IMR-90 (cell line): Measurements from ENCODE around the gene MCTP2. TPM values are rescaled to one million over a fixed set of nuclear protein-coding genes. Genes with fewer than 3 reads are reported as not detected.

ENCODE experiments used
- ATAC-seq: fragments of 200-7000 bp; cut with Tn5 transposase; 2 replicates; pipeline ENCODE4 v1.9.1; 2020; ENCODE audit warnings: low read depth, mild to moderate bottlenecking, moderate library complexity
- BruUV-seq: library from RNA; stranded (reverse); fragments of 400-500 nt; replicated peaks from 2 replicates; lab custom pipeline; 2021; lab: Mats Ljungman, UMichigan
- CTCF ChIA-PET: fragments of 300-600 bp; formaldehyde crosslinking; extraction: SDS; loops from one replicate; lab custom pipeline; 2021; ENCODE audit warnings: antibody characterized with exemption; lab: Yijun Ruan, JAX
- POLR2A ChIA-PET: fragments of 300-600 bp; sonication (Branson Sonifier 250); formaldehyde crosslinking; loops from one replicate; lab custom pipeline; 2022; ENCODE audit warnings: antibody characterized with exemption; ENCODE audit not compliant: unreplicated experiment; lab: Charles Lee
- DNase-seq: peaks from one replicate; pipeline ENCODE4 v3.0.0; 2013
- H2AFZ ChIP-seq: replicated peaks from 2 replicates; pipeline ENCODE3; 2013; ENCODE audit warnings: low read length, mild to moderate bottlenecking; ENCODE audit not compliant: poor library complexity
- H2AK5ac ChIP-seq: 2 replicates; pipeline ENCODE4 v1.6.1; 2013; ENCODE audit warnings: low read depth, low read length, inconsistent platforms
- H2AK9ac ChIP-seq: replicated peaks from 2 replicates; pipeline ENCODE3; 2013; ENCODE audit warnings: mild to moderate bottlenecking, low read depth, low read length, moderate library complexity; ENCODE audit not compliant: poor library complexity
- H2BK120ac ChIP-seq: 2 replicates; pipeline ENCODE4 v1.6.1; 2013; ENCODE audit warnings: low read depth, low read length, inconsistent platforms
- H2BK15ac ChIP-seq: 3 replicates; pipeline ENCODE4 v1.6.1; 2013; ENCODE audit warnings: low read depth, low read length, inconsistent platforms
- H2BK20ac ChIP-seq: 2 replicates; pipeline ENCODE4 v1.6.1; 2013; ENCODE audit warnings: low read depth, mild to moderate bottlenecking, inconsistent platforms, low read length, moderate library complexity
- H2BK5ac ChIP-seq: 2 replicates; pipeline ENCODE4 v1.6.1; 2013; ENCODE audit warnings: mild to moderate bottlenecking, low read depth, low read length, inconsistent platforms; ENCODE audit not compliant: poor library complexity, severe bottlenecking
- H3K14ac ChIP-seq: replicated peaks from 2 replicates; pipeline ENCODE4 v1.6.1; 2013; ENCODE audit warnings: low read depth, low read length, inconsistent platforms
- H3K18ac ChIP-seq: 2 replicates; pipeline ENCODE4 v1.6.1; 2013; ENCODE audit warnings: low read depth, low read length, control low read depth
- H3K23ac ChIP-seq: 2 replicates; pipeline ENCODE4 v1.6.1; 2013; ENCODE audit warnings: low read depth, low read length, inconsistent platforms
- H3K27ac ChIP-seq: 2 replicates; pipeline ENCODE4 v1.5.1; 2013; ENCODE audit warnings: mild to moderate bottlenecking, control low read depth, low read length; ENCODE audit not compliant: insufficient read depth
- H3K27me3 ChIP-seq: 2 replicates; pipeline ENCODE4 v1.6.1; 2013; ENCODE audit warnings: low read length; ENCODE audit not compliant: control insufficient read depth, insufficient read depth
- H3K36me3 ChIP-seq: 2 replicates; pipeline ENCODE4 v1.6.1; 2013; ENCODE audit warnings: low read length, mixed read lengths; ENCODE audit not compliant: control insufficient read depth, insufficient read depth
- H3K4ac ChIP-seq: 2 replicates; pipeline ENCODE4 v1.6.1; 2013; ENCODE audit warnings: low read depth, low read length, inconsistent platforms
- H3K4me1 ChIP-seq: 2 replicates; pipeline ENCODE4 v1.6.1; 2013; ENCODE audit warnings: low read length, mixed read lengths; ENCODE audit not compliant: control insufficient read depth, insufficient read depth
- H3K4me2 ChIP-seq: 2 replicates; pipeline ENCODE4 v1.6.1; 2013; ENCODE audit warnings: low read depth, mild to moderate bottlenecking, control low read depth, low read length, moderate library complexity
- H3K4me3 ChIP-seq: 2 replicates; pipeline ENCODE4 v1.5.1; 2013; ENCODE audit warnings: low read depth, mild to moderate bottlenecking, control low read depth, low read length, moderate library complexity; ENCODE audit not compliant: insufficient read depth
- H3K56ac ChIP-seq: 2 replicates; pipeline ENCODE4 v1.6.1; 2013; ENCODE audit warnings: low read length, inconsistent platforms; ENCODE audit not compliant: insufficient read depth; ENCODE audit errors: extremely low read depth
- H3K79me1 ChIP-seq, 2 experiments: 2 replicates each; pipeline ENCODE4 v1.6.1; 2013; ENCODE audit warnings: low read length in 2 of 2, inconsistent platforms in 1 of 2, low read depth in 1 of 2
- H3K9ac ChIP-seq: 2 replicates; pipeline ENCODE4 v1.6.1; 2013; ENCODE audit warnings: low read depth, low read length, control low read depth
- H3K9me1 ChIP-seq: 2 replicates; pipeline ENCODE4 v1.6.1; 2013; ENCODE audit warnings: low read length, inconsistent platforms; ENCODE audit not compliant: insufficient read depth
- H3K9me3 ChIP-seq: 2 replicates; pipeline ENCODE4 v1.6.1; 2013; ENCODE audit warnings: low read length; ENCODE audit not compliant: control insufficient read depth, insufficient read depth
- H4K20me1 ChIP-seq: 2 replicates; pipeline ENCODE4 v1.6.1; 2013; ENCODE audit warnings: low read length, inconsistent platforms; ENCODE audit not compliant: insufficient read depth
- H4K5ac ChIP-seq: 2 replicates; pipeline ENCODE4 v1.6.1; 2013; ENCODE audit warnings: mild to moderate bottlenecking, low read depth, low read length, control low read depth
- H4K8ac ChIP-seq, 2 experiments: 2 replicates each; pipeline ENCODE4 v1.6.1; 2013; ENCODE audit warnings: low read depth in 2 of 2, low read length in 2 of 2, control low read depth in 1 of 2, inconsistent platforms in 1 of 2
- H4K91ac ChIP-seq: 2 replicates; pipeline ENCODE4 v1.6.1; 2013; ENCODE audit warnings: low read depth, low read length, inconsistent platforms; ENCODE audit not compliant: insufficient read depth
- BHLHE40 ChIP-seq: fragments of 150-350 bp; IDR thresholded peaks from 2 replicates; pipeline ENCODE4 v1.6.1; 2016; ENCODE audit warnings: mild to moderate bottlenecking, low read depth, low read length
- CEBPB ChIP-seq: IDR thresholded peaks from 2 replicates; pipeline ENCODE4 v1.6.1; 2012; ENCODE audit warnings: low read depth, low read length, improper control_type of control experiment
- CHD1 ChIP-seq: IDR thresholded peaks from 2 replicates; pipeline ENCODE4 v1.6.1; 2012; ENCODE audit warnings: low read depth, low read length, improper control_type of control experiment
- ELK1 ChIP-seq: fragments of 150-350 bp; IDR thresholded peaks from 2 replicates; pipeline ENCODE4 v1.6.1; 2016; ENCODE audit warnings: low read depth, mild to moderate bottlenecking, low read length, moderate library complexity, borderline replicate concordance
- FOS ChIP-seq: fragments of 150-350 bp; IDR thresholded peaks from 2 replicates; pipeline ENCODE4 v1.6.1; 2016; ENCODE audit warnings: low read depth, low read length
- MAFK ChIP-seq: IDR thresholded peaks from 2 replicates; pipeline ENCODE4 v1.6.1; 2012; ENCODE audit warnings: low read depth, low read length, improper control_type of control experiment
- MAZ ChIP-seq: IDR thresholded peaks from 2 replicates; pipeline ENCODE4 v1.6.1; 2012; ENCODE audit warnings: low read depth, mild to moderate bottlenecking, low read length, improper control_type of control experiment, moderate library complexity, borderline replicate concordance
- MXI1 ChIP-seq: IDR thresholded peaks from 2 replicates; pipeline ENCODE4 v1.6.1; 2012; ENCODE audit warnings: low read depth, mild to moderate bottlenecking, low read length, moderate library complexity, borderline replicate concordance
- NFE2L2 ChIP-seq: fragments of 150-350 bp; IDR thresholded peaks from 2 replicates; pipeline ENCODE4 v1.6.1; 2016; ENCODE audit warnings: low read depth, mild to moderate bottlenecking, low read length
- POLR2A ChIP-seq: IDR thresholded peaks from 2 replicates; pipeline ENCODE4 v1.6.1; 2012; ENCODE audit warnings: mild to moderate bottlenecking, low read depth, low read length
- RAD21 ChIP-seq: IDR thresholded peaks from 2 replicates; pipeline ENCODE4 v1.6.1; 2012; ENCODE audit warnings: low read length, improper control_type of control experiment
- RCOR1 ChIP-seq: IDR thresholded peaks from 2 replicates; pipeline ENCODE4 v1.6.1; 2012; ENCODE audit warnings: mild to moderate bottlenecking, low read length, improper control_type of control experiment; ENCODE audit not compliant: insufficient replicate concordance
- RFX5 ChIP-seq: IDR thresholded peaks from 2 replicates; pipeline ENCODE4 v1.8.0; 2012; ENCODE audit warnings: low read depth, mild to moderate bottlenecking, low read length, moderate library complexity
- SMC3 ChIP-seq: fragments of 150-350 bp; IDR thresholded peaks from 2 replicates; pipeline ENCODE4 v1.6.1; 2016; ENCODE audit warnings: low read depth, mild to moderate bottlenecking, antibody characterized with exemption, low read length, moderate library complexity
- USF2 ChIP-seq: fragments of 150-350 bp; IDR thresholded peaks from 2 replicates; pipeline ENCODE4 v1.6.1; 2017; ENCODE audit warnings: mild to moderate bottlenecking, antibody characterized with exemption, low read length, low read depth
- WGBS, 2 experiments: methylation state at CpG; one replicate each; pipeline versions ENCODE4 v1.1.5 to v1.1.7; 2013; ENCODE audit warnings: missing lambda C conversion rate in 2 of 2; ENCODE audit not compliant: insufficient read length in 1 of 2; ENCODE audit errors: extremely low coverage in 2 of 2; 5-methylcytosine and 5-hydroxymethylcytosine counted together
- dilution Hi-C: fragments of 300-500 bp; cut with HindIII; formaldehyde crosslinking; loops from one replicate; pipeline ENCODE4 v1.14.3; 2018; ENCODE audit warnings: low sequenced_read_pairs; ENCODE audit not compliant: unreplicated experiment
- in situ Hi-C: fragments of 300-500 bp; cut with MboI; formaldehyde crosslinking; loops from 3 replicates; pipeline ENCODE4 v1.14.3; 2019; ENCODE audit warnings: low sequenced_read_pairs, inconsistent platforms, mixed read lengths
- intact Hi-C: fragments of 100-400 bp; cut with micrococcal nuclease; formaldehyde crosslinking; loops from 2 replicates; pipeline ENCODE4 v1.10.0; 2022
- polyA plus RNA-seq, 3 experiments: library from polyadenylated mRNA; depleted of rRNA; stranded (reverse); fragments of >200 nt; gene quantifications; 2 replicates each; pipeline ENCODE4 v1.2.3, GENCODE V29; 2012; ENCODE audit warnings: low replicate concordance in 1 of 3
- total RNA-seq: library from RNA; depleted of rRNA; stranded (reverse); fragments of >200 nt; gene quantifications from 2 replicates; pipeline ENCODE4 v1.2.3, GENCODE V29; 2012
- TF ChIP-seq, protein P1 (sequence below): conservative IDR thresholded peaks from 2 replicates; pipeline ENCODE4 v1.5.1; 2012; ENCODE audit warnings: mild to moderate bottlenecking, low read depth, low read length, improper control_type of control experiment

Gene MCTP2
- total and polyA plus RNA-seq, 2 of the 4 experiments (the other 2 are of a cell fraction): 5.1 to 9.9 TPM

DNA sequence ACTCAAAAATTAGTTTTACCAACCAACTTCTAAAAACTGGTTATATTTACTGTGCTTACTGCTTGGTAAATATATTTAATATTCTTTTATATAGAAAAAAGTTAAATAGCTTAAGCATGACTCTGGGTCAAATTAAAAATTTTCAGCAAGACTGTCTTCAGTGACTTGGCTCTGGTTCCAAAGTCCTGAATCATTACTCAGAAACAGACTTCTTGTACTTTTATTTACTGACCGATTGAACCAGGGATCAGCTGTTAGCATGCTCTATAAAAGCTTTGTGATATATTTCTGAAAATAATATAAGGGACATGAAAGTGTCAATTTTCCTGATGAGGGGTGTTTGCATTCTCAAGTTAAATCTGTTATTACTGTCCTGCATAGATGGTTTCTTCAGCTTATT lies 164.3 kb downstream of the MCTP2 start:
- BruUV-seq: no TSS peak
- no CpG with 5 or more reads among the region's 1 CpG for WGBS, 2 experiments
- TF ChIP-seq MAFK: no peak
- TF ChIP-seq BHLHE40: no peak
- TF ChIP-seq USF2: no peak
- no peak for TF ChIP-seq NFE2L2
- TF ChIP-seq MXI1: no peak
- TF ChIP-seq RAD21: no peak
- no peak for TF ChIP-seq ELK1
- TF ChIP-seq RFX5: no peak
- TF ChIP-seq, protein P1, sequence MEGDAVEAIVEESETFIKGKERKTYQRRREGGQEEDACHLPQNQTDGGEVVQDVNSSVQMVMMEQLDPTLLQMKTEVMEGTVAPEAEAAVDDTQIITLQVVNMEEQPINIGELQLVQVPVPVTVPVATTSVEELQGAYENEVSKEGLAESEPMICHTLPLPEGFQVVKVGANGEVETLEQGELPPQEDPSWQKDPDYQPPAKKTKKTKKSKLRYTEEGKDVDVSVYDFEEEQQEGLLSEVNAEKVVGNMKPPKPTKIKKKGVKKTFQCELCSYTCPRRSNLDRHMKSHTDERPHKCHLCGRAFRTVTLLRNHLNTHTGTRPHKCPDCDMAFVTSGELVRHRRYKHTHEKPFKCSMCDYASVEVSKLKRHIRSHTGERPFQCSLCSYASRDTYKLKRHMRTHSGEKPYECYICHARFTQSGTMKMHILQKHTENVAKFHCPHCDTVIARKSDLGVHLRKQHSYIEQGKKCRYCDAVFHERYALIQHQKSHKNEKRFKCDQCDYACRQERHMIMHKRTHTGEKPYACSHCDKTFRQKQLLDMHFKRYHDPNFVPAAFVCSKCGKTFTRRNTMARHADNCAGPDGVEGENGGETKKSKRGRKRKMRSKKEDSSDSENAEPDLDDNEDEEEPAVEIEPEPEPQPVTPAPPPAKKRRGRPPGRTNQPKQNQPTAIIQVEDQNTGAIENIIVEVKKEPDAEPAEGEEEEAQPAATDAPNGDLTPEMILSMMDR: no peak
- no peak for TF ChIP-seq POLR2A
- no peak for TF ChIP-seq CHD1
- no peak for TF ChIP-seq RCOR1
- TF ChIP-seq MAZ: no peak
- no peak for TF ChIP-seq SMC3
- no peak for TF ChIP-seq CEBPB
- TF ChIP-seq FOS: no peak
- H3K27ac ChIP-seq: no peak overlapping the region
- no peak overlapping the region for H3K4me2 ChIP-seq
- H3K9me3 ChIP-seq: no peaks in the 10 kb centered on the region
- H2BK5ac ChIP-seq: no peak overlapping the region
- no peak overlapping the region for H3K18ac ChIP-seq
- no peak; the same call in 1 of the 2 replicates for ATAC-seq
- H2BK15ac ChIP-seq: no peak overlapping the region
- no peaks in the 10 kb centered on the region for H3K79me1 ChIP-seq
- no peak overlapping the region for H4K5ac ChIP-seq
- H2AFZ ChIP-seq: no peak overlapping the region
- H3K4ac ChIP-seq: no peak overlapping the region
- no peak overlapping the region for H2BK20ac ChIP-seq
- H4K20me1 ChIP-seq: no peaks in the 10 kb centered on the region
- in situ Hi-C loops (no loop called here), dilution Hi-C loops (no loop called here), intact Hi-C loops (no loop called here)
- DNase-seq: peak; percentile 65
- CTCF ChIA-PET: no interaction called here
- H3K36me3 ChIP-seq: no peaks in the 10 kb centered on the region
- H2AK9ac ChIP-seq: no peak overlapping the region
- no peak overlapping the region for H2BK120ac ChIP-seq
- H4K8ac ChIP-seq: no peak overlapping the region
- H3K23ac ChIP-seq: no peak overlapping the region
- no peak overlapping the region for H3K56ac ChIP-seq
- H3K4me3 ChIP-seq: no peak overlapping the region
- no peak overlapping the region for H4K91ac ChIP-seq
- 0 out of 2 replicates have a peak, but pooled peaks cover 2% of the 10 kb centered on the region for H3K4me1 ChIP-seq
- H3K9me1 ChIP-seq: no peaks in the 10 kb centered on the region
- H2AK5ac ChIP-seq: no peak overlapping the region
- H3K27me3 ChIP-seq: no peaks in the 10 kb centered on the region
- no peak overlapping the region for H3K9ac ChIP-seq
- POLR2A ChIA-PET: no interaction called here
- no peak overlapping the region for H3K14ac ChIP-seq
